Measurements from ENCODE around the gene PYGM.
"Not testable (repeated sequence)": the region's sequence is repeated elsewhere in the genome, so short reads cannot be mapped to it uniquely, and the experiment has no call there.

Gene PYGM

GRCh38 chr11:64716473-64717267 lies 43.1 kb downstream of the PYGM start:
- DNase-seq (ENCODE audit: low read depth): no peak

DNA sequence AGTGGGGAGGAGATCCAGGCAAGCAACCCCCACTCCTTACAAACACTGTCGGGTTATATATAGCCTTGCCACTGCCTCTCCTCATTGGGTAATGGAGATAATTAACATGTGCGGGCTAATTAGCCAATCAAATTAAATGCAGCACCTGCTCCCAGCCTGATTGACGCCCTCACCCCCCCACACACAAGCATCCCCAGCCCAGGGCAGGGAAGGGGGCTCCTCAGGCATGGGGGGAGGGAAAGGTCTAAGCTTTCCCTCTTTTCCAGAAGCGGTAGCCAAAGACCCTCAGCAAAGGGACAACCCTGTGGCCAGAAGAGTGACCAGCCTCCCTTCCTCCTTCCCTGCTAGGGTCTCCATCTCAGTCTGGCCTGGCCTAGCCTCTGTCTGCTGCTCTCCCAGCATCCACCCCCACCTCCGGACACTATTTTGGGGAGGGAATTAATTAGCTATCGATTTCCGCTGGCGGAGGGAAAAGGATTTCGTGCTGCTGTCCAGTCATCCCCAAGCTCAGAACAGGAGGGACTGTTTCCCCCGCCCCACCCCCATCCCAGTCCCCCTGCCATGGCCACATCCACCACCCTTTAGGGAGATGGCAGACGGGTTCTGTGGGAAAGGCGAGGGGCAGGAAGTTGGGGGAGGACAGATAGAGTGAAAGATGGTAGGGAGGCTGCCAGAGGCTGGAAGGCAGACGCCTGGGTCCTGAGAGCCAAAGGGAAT lies 43.9 kb downstream of the PYGM start:
- no peak for DNase-seq (ENCODE audit: low read depth)

GRCh38 chr11:64715110-64715509 lies 44.7 kb downstream of the PYGM start:
- DNase-seq (ENCODE audit: low read depth): no peak

DNA sequence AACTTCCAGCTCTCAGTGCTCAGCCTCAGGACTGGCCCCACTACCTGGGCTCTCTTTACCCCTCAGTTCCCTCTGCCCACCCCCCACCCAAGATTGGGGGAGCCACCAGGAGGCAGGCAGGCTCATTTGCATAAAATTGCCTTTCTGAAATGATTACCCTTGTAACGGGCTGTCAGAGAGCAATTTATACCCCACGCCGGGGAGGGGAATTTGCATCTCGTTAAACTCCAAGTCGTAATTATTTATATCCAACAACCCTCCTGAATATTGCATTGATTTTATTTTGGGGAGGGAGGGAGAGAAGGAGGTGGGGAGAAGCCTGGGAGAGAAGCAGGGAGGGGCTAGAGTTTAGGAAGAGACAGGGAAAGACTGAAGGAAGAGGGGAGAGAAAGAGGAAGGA lies 45.1 kb downstream of the PYGM start:
- no peak for DNase-seq (ENCODE audit: low read depth)

DNA sequence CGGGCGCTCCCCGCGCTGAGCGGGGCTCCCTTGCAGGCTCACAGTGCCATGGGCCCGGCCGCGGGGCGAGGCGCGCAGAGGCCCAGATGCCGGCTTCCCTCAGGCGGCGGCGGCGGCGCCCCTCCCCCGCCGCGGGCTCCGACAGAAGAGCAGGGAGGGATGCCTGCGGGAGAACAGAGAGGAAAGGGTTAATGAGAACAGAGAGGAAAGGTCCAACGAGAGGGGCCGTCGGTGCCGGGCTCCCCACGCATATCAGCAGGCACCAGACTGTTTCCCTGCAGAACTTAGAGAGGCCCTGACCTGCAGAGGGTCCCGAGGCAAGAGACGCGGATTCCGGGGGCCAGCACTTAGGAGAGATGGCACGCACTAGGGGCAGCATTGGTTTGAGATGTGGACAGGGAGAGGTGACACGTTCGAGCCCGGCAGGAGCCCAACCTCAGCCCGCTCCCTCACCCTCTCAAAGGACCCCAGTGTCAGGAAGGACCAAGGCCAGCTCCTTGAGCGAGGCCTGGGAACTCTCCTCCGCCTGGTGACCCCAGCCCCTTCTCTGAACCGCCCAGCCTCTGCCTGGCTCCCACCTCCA lies 45.9 kb downstream of the PYGM start:
- no peak for DNase-seq (ENCODE audit: low read depth)

- DNase-seq (ENCODE audit: low read depth): no peak
These were observed 46.6 kb downstream of the PYGM start for GRCh38 chr11:64713016-64713707.

DNA sequence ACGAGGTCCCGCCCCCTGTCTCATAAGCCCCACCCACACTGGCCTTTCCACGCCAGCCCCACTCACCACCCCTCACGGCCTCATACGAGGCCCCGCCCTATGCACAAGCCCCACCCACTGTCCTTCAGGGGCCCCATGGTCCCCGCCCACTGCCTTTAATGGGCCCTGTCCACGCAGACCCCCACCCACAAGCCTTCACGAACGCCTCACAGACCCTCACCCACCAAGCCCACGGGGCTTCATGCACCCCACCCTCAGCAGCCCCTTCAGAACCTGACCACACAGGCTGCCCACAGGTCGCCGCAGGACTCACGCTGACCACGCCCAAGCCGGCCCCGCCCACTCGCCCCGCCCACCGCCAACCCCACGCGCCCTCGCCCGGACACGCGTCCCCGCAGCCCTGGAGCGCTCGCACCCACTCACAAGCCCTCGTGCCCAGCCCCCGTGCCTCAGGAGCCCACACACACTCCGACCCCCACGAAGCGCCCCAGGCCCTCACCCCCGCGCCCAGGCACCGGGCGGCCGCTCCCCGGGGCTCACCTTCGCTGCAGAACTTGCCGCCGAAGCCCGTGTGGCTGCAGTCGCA lies 47.3 kb downstream of the PYGM start:
- DNase-seq (ENCODE audit: low read depth): no peak

DNA sequence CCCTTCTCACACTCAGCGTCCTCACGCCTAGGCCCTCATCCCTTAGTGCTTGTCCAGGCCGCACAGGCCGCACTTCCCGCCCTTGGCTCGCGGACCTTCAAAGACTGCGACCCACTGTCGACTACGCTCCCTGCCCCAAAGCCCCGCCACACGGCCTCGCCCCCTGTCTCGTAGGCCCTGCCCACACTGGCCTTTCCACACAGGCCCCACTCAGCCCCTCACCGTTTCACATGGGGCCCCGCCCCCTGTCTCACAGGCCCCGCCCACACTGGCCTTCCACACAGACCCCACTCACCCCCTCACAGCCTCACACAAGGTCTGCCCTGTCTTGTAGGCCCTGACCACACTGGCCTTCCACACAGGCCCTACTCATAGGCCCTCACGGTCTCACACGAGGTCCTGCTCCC lies 47.8 kb downstream of the PYGM start:
- DNase-seq (ENCODE audit: low read depth): no peak

DNA sequence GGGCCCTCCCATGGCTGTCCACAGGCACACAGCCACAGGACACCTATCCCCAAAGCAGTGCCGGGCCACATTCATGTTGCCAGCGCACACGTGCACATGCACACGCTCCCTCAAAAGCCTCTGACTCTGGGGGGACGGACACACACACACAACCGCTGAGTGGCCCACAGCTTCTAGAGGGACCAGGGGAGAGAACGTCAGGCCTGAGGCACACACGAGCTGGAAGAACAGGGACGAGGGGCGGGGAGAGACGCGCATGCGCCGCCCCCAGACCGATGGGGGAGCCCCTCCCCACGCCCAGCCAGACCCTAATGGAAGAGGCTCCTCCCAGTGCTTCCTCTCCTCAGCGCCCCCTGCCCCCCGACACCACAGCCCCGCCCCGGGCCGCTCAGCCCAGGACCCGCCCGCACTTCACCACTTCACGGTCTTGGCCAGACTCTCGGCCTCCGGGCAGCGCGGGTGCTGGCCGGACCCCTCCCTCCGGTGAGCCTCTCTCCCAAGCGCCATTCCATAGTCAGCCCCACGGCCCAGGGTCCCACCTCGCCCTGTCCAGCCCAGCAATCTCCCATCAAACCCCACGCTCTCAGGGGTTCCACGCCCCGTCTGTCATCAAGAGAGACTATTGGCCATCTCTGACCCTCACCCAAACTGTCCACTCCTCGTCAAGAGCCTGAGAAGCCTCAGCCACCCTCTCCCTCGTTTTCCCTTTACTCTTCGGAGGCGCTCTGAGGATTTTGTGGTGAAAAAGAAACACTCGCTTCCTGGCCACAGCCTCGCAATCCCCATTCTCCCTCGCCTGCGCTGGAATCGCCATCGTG lies 48.4 kb downstream of the PYGM start:
- no peak for DNase-seq (ENCODE audit: low read depth)

DNA sequence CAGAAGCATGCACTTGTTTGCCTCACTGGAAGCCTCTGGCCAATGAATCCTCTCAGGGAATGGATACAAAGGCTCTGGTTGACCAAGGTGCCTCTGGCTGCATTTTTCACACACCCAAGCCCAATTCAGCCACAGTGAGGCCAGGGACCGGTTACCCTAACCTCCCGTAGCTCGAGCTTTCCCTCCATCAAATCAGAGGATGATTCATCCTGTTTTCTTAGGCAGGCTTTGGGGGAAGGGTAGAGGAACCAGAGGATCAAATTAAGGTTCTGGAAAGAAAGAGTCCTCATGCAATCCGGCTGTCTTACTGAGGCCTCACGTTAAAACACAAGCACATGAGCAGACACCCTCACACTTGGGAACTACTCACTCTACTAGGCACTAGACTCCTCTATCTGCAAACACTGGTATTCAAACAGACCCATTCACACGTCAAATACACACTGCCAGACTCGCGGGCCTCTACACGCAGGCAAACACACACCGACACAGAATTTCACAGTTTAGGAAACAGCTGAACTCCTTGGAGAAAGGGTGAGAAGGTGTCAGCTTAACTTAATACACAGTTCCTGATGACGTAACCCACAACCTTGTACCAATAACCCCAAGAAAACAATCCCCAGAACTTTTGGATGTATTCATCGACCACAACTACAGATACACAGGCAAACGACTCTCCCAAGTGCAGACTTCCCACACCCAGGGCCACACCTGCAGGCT lies 49.2 kb downstream of the PYGM start:
- DNase-seq (ENCODE audit: low read depth): no peak

DNA sequence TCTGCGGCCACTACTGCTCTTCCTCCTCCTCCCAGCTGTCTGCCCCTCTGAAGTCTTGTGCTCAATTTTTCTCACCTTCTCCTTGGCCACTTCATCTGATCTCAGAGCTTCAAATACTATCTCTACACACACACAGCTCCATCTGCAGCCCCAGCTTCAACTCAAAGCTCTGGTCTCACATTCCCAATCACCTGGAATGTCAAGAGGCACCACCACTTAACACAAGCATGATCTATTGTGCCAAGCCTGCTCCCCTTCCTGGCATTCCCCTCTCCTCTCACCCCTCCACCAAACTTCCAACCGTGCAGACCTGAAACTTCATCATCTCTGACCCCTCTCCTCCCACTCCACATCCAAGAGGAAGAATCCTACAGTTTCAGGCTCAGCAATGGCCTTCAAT lies 54.3 kb downstream of the PYGM start:
- no peak for DNase-seq (ENCODE audit: low read depth)

DNA sequence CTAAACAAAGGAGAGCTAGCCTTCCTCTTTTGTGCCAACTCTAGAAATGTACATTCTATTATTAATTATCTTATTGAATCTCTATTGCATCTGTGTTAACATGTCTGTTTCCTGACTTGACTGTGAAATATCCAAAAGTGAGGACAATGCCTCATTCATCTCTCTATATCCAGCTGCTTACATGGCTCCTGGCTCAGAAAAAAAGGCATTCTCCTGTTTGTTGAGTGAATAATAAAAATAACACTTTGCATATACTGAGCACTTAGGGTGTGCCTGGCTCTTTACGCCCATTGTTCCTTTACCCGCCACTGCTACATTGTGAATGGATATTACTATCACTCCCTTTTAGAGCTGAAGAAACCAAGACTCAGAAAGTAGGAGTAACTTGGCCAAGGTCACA lies 56.7 kb downstream of the PYGM start:
- DNase-seq (ENCODE audit: low read depth): no peak

DNA sequence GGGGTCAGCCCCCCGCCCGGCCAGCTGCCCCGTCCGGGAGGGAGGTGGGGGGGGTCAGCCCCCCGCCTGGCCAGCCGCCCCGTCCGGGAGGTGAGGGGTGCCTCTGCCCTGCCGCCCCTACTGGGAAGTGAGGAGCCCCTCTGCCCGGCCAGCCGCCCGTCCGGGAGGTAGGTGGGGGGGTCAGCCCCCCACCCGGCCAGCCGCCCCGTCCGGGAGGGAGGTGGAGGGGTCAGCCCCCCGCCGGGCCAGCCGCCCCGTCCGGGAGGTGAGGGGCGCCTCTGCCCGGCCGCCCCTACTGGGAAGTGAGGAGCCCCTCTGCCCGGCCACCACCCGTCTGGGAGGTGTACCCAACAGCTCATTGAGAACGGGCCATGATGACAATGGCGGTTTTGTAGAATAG lies 57.8 kb downstream of the PYGM start:
- not testable (repeated sequence) for DNase-seq (ENCODE audit: low read depth)

DNA sequence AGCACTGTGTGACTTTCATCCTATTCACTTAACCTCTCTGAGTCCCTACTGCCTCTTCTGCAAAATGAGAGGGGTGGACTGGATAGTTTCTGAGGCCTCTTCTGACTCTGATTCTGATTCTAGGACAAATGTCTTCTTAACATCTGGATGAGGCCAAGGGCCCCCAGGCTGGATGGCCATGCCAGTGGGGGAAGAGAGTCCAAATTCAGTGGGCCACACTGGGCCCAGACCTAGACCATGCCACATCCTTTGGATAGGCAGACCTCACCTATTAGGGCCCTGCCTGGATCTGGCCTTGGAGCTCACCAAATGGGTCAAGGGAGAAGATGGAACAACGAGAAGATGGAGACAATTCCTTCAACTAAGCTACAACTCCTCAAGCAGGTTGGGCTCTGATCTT lies 61.3 kb downstream of the PYGM start:
- no peak for DNase-seq (ENCODE audit: low read depth)

DNA sequence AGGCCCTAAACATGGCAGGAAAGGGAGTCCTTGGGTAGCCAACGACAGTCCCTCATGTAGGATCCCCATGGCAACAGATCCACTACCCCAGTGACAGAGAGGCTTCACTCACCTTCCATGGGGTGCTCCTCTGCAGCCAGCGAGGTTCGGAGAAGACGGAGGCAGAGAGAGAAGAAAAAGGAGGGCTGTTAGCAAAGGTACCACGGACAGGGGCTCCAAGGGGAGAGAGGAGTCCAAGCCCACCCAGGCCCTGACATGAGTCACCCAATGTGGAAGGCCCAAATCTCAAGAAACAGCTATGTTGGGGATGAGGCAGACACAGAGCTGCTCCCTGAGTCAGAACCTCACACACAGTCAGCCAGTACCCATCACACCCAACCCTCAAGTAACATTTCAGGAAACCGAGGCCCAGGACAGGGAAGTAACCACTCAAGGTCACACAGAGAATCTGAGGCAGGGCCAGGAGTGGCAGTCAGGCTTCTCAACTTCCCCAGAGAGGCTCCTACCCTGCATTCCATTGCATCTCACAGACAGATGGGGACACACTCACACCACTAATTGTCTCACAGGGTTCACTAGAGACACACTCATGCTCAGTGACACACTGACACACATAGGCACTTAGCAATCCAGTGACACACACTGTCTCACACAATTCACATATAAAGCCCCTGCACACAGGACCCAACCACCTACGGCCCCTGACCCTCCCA lies 62.0 kb downstream of the PYGM start:
- no peak for DNase-seq (ENCODE audit: low read depth)
